ENCODE data around the gene IMMT. TPM values are rescaled to one million over a fixed set of nuclear protein-coding genes. Genes with fewer than 3 reads are reported as not detected.

The IMMT gene
- total RNA-seq, 1 donor from 2014 or later: 99.4 TPM

DNA sequence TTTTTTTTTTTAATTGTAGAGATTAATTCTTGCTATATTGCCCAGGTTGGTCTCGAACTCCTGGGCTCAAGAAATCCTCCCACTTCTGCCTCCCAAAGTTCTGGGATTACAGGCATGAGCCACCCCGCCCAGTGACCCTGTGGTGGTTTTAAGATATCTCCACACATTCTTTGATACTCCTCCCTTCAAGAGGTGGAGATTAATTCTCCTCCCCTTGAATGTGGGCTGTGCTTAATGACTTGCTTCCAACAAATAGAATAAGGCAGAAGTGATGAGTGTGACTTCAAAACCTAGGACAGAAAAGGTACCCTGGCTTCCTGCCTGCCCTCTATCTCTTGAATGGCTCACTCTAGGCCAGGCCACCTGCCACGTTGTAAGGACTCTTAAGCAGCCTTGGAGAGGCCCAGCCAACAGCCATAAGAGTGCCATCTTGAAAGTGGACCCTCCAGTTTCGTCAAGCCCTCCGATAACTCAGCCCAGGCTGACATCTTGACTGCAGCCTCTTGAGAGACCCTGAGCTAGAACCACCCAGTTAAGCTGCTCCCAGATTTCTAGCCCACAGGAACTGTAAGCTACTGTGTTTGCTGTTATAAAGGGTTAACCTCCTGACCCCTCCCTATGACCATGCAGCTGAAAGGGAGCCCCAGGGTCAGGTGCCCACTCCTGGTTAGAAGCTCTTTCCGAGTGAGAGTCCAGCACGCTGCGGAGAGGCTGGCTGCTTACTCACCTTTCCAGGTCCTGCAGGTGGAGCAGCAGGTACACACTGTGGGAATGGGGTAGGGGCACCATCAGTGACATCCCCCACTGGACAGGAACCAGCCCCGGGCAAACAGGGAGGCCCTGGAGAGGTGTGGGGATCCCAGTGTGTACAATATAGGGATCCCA, 31.6 kb upstream of the IMMT start:
- Mint-ChIP-seq H3K27me3 (ENCODE audit: low read depth, unreplicated experiment) (peaks cover 3% of the 10 kb centered on the region), H3K9me3 (ENCODE audit: unreplicated experiment) (no peaks in the 10 kb centered on the region), H3K4me3 (ENCODE audit: unreplicated experiment) (no peak overlapping the region), H3K27ac (ENCODE audit: unreplicated experiment) (no peak overlapping the region), H3K36me3 (ENCODE audit: low read depth, unreplicated experiment) (no peaks in the 10 kb centered on the region), H3K4me1 (ENCODE audit: low read depth, unreplicated experiment) (peaks cover 23% of the 10 kb centered on the region)
- Histone ChIP-seq H3K4me1 (ENCODE audit: insufficient read depth, low read length) (peaks cover 17% of the 10 kb centered on the region), H3K27me3 (ENCODE audit: insufficient read depth, low read length) (no peaks in the 10 kb centered on the region), H4K20me1 (ENCODE audit: insufficient read depth, low read length) (no peaks in the 10 kb centered on the region), H2AFZ (ENCODE audit: low read depth, low read length) (no peak overlapping the region), H3K4me2 (ENCODE audit: low read length) (no peak overlapping the region), H3K79me2 (ENCODE audit: insufficient read depth, low read length) (no peaks in the 10 kb centered on the region), H3K4me3 (ENCODE audit: insufficient read depth, low read depth, low read length) (no peak overlapping the region), H3K9me3 (ENCODE audit: insufficient read depth, low read depth, low read length) (no peaks in the 10 kb centered on the region), H3K36me3 (ENCODE audit: insufficient read depth, low read length) (no peaks in the 10 kb centered on the region), H3K27ac (ENCODE audit: low read depth, low read length) (no peak overlapping the region), H3K9ac (ENCODE audit: low read length) (no peak overlapping the region)
- TF ChIP-seq, protein P1, sequence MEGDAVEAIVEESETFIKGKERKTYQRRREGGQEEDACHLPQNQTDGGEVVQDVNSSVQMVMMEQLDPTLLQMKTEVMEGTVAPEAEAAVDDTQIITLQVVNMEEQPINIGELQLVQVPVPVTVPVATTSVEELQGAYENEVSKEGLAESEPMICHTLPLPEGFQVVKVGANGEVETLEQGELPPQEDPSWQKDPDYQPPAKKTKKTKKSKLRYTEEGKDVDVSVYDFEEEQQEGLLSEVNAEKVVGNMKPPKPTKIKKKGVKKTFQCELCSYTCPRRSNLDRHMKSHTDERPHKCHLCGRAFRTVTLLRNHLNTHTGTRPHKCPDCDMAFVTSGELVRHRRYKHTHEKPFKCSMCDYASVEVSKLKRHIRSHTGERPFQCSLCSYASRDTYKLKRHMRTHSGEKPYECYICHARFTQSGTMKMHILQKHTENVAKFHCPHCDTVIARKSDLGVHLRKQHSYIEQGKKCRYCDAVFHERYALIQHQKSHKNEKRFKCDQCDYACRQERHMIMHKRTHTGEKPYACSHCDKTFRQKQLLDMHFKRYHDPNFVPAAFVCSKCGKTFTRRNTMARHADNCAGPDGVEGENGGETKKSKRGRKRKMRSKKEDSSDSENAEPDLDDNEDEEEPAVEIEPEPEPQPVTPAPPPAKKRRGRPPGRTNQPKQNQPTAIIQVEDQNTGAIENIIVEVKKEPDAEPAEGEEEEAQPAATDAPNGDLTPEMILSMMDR (IDR thresholded peaks at IDR 0.05; ENCODE audit: insufficient read depth, low read depth, low read length): no peak
- TF ChIP-seq EZH2 (IDR thresholded peaks at IDR 0.05; ENCODE audit: insufficient read depth, low read length): no peak
- no peak for DNase-seq (ENCODE audit: low read depth)
- FAIRE-seq: no peak

DNA sequence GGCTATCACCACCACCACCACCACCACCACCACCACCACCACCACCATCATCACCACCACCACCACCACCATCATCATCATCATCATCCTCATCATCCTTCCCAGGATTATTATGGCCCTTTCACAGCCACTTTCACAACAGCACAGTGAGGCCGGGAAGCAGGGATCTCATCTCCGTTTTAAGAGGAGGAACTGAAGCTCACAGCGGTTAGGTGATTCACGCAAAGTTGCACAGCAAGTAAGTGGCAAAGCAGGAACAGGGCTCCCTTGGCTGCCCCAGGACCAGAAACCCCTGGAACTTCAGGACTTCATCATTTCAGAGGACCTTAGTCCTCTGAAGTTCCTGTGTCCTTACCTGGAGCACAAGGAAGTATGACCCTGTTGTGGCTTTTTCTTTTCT, 30.8 kb upstream of the IMMT start:
- Histone ChIP-seq H3K4me2 (ENCODE audit: low read length) (no peak overlapping the region), H3K79me2 (ENCODE audit: insufficient read depth, low read length) (no peaks in the 10 kb centered on the region), H3K9ac (ENCODE audit: low read length) (no peak overlapping the region), H3K4me1 (ENCODE audit: insufficient read depth, low read length) (peaks cover 17% of the 10 kb centered on the region), H2AFZ (ENCODE audit: low read depth, low read length) (no peak overlapping the region), H3K9me3 (ENCODE audit: insufficient read depth, low read depth, low read length) (no peaks in the 10 kb centered on the region), H3K27me3 (ENCODE audit: insufficient read depth, low read length) (no peaks in the 10 kb centered on the region), H3K27ac (ENCODE audit: low read depth, low read length) (no peak overlapping the region), H3K4me3 (ENCODE audit: insufficient read depth, low read depth, low read length) (no peak overlapping the region), H3K36me3 (ENCODE audit: insufficient read depth, low read length) (no peaks in the 10 kb centered on the region), H4K20me1 (ENCODE audit: insufficient read depth, low read length) (no peaks in the 10 kb centered on the region)
- DNase-seq (ENCODE audit: low read depth) (no peak), FAIRE-seq (no peak)
- no peak for TF ChIP-seq EZH2 (IDR thresholded peaks at IDR 0.05; ENCODE audit: insufficient read depth, low read length)
- TF ChIP-seq, protein P1 (IDR thresholded peaks at IDR 0.05; ENCODE audit: insufficient read depth, low read depth, low read length): no peak
- Mint-ChIP-seq H3K9me3 (ENCODE audit: unreplicated experiment) (no peaks in the 10 kb centered on the region), H3K4me1 (ENCODE audit: low read depth, unreplicated experiment) (peaks cover 22% of the 10 kb centered on the region), H3K36me3 (ENCODE audit: low read depth, unreplicated experiment) (no peaks in the 10 kb centered on the region), H3K27ac (ENCODE audit: unreplicated experiment) (no peak overlapping the region), H3K27me3 (ENCODE audit: low read depth, unreplicated experiment) (peaks cover 2% of the 10 kb centered on the region), H3K4me3 (ENCODE audit: unreplicated experiment) (no peak overlapping the region)

DNA sequence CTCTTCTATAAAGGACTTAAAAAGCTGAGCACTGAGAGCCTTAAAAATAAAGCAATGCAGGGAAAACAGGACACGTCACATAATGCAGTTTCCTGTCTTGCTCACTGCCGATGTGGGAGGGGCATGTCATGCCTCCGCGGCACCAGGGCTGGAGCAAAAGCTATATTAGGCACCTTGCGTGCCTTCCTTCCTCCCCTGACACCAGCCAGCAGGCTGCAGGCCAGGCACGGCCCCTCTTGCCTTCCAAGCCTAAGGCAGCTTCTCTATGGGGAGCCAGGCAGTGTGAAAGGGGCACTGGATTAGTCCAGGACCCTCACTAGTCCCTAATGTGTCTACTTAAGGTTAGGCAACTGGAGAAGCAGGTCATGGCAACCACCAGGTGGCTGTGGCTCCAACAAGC, 30.3 kb upstream of the IMMT start:
- H3K4me1 ChIP-seq (ENCODE audit: insufficient read depth, low read length): peaks cover 17% of the 10 kb centered on the region
- no peak overlapping the region for H3K9ac ChIP-seq (ENCODE audit: low read length)
- H3K36me3 ChIP-seq (ENCODE audit: insufficient read depth, low read length): no peaks in the 10 kb centered on the region
- H3K4me3 Mint-ChIP-seq (ENCODE audit: unreplicated experiment): no peak overlapping the region
- H3K4me2 ChIP-seq (ENCODE audit: low read length): no peak overlapping the region
- H3K27me3 ChIP-seq (ENCODE audit: insufficient read depth, low read length): no peaks in the 10 kb centered on the region
- peaks cover 2% of the 10 kb centered on the region for H3K27me3 Mint-ChIP-seq (ENCODE audit: low read depth, unreplicated experiment)
- H2AFZ ChIP-seq (ENCODE audit: low read depth, low read length): peak overlapping the region; percentile 57
- DNase-seq (ENCODE audit: low read depth) (no peak), FAIRE-seq (no peak)
- H4K20me1 ChIP-seq (ENCODE audit: insufficient read depth, low read length): no peaks in the 10 kb centered on the region
- no peak for TF ChIP-seq EZH2 (IDR thresholded peaks at IDR 0.05; ENCODE audit: insufficient read depth, low read length)
- TF ChIP-seq, protein P1 (IDR thresholded peaks at IDR 0.05; ENCODE audit: insufficient read depth, low read depth, low read length): no peak
- no peak overlapping the region for H3K27ac Mint-ChIP-seq (ENCODE audit: unreplicated experiment)
- no peaks in the 10 kb centered on the region for H3K9me3 ChIP-seq (ENCODE audit: insufficient read depth, low read depth, low read length)
- H3K4me1 Mint-ChIP-seq (ENCODE audit: low read depth, unreplicated experiment): peaks cover 20% of the 10 kb centered on the region
- no peak overlapping the region for H3K27ac ChIP-seq (ENCODE audit: low read depth, low read length)
- H3K79me2 ChIP-seq (ENCODE audit: insufficient read depth, low read length): no peaks in the 10 kb centered on the region
- H3K4me3 ChIP-seq (ENCODE audit: insufficient read depth, low read depth, low read length): no peak overlapping the region
- H3K36me3 Mint-ChIP-seq (ENCODE audit: low read depth, unreplicated experiment): no peaks in the 10 kb centered on the region
- H3K9me3 Mint-ChIP-seq (ENCODE audit: unreplicated experiment): no peaks in the 10 kb centered on the region

Measured in astrocyte (in vitro differentiated cells and primary cell).